ENCODE measurements around the gene IL1B.
"Not testable (repeated sequence)": the region's sequence is repeated elsewhere in the genome, so short reads cannot be mapped to it uniquely, and the experiment has no call there.

The IL1B gene

GRCh38 chr2:112859406-112860183, 23.0 kb upstream of the IL1B start:
- DNase-seq = not testable (repeated sequence)

- no peak for DNase-seq
Measured at GRCh38 chr2:112850588-112850987, 14.0 kb upstream of the IL1B start.

GRCh38 chr2:112849956-112850355, 13.4 kb upstream of the IL1B start:
- DNase-seq = no peak

- no peak for DNase-seq
Measured at GRCh38 chr2:112848833-112849232, 12.3 kb upstream of the IL1B start.

GRCh38 chr2:112846031-112846430, 9.5 kb upstream of the IL1B start:
- DNase-seq = no peak

GRCh38 chr2:112843836-112844235, 7.3 kb upstream of the IL1B start:
- no peak for DNase-seq

- DNase-seq = no peak
Measured at GRCh38 chr2:112843288-112843687, 6.7 kb upstream of the IL1B start.

- DNase-seq = peak in 1 of 51 donors; percentile 5
Measured at GRCh38 chr2:112841295-112842044, 4.9 kb upstream of the IL1B start.

- DNase-seq = no peak
Measured at GRCh38 chr2:112840068-112840445, 3.5 kb upstream of the IL1B start.

GRCh38 chr2:112839407-112840067, 3.0 kb upstream of the IL1B start:
- DNase-seq = peak in 3 of 51 donors; percentile 3 to 28 (median 9)

- DNase-seq = no peak
Measured at GRCh38 chr2:112836163-112836560, 417 bp downstream of the IL1B start.

- DNase-seq = no peak
Measured at GRCh38 chr2:112835536-112836162, 930 bp downstream of the IL1B start.

- no peak for DNase-seq
Measured at GRCh38 chr2:112835061-112835501, 1.5 kb downstream of the IL1B start.

GRCh38 chr2:112834396-112835037, 2.1 kb downstream of the IL1B start:
- no peak for DNase-seq

- no peak for DNase-seq
Measured at GRCh38 chr2:112833976-112834375, 2.6 kb downstream of the IL1B start.

GRCh38 chr2:112833639-112833931, 3.0 kb downstream of the IL1B start:
- not testable (repeated sequence) for DNase-seq

- DNase-seq = no peak
Measured at GRCh38 chr2:112832841-112833638, 3.5 kb downstream of the IL1B start.

- no peak for DNase-seq
Measured at GRCh38 chr2:112831946-112832840, 4.4 kb downstream of the IL1B start.

GRCh38 chr2:112831513-112831845, 5.1 kb downstream of the IL1B start:
- DNase-seq = no peak

Data from hypothalamus (tissue), 51 donors.